Stimulated activated CD4-positive, alpha-beta T cell treated with anti-CD3 and anti-CD28 coated beads, Interleukin-1b, Interleukin-23, amount 100 ng/mL, for 1 hour (primary cell): ENCODE results near the gene TMEM52.

Experiments
- DNase-seq, 2 donors: peaks; one replicate each; pipeline ENCODE4 v3.0.0-alpha.2; 2020; ENCODE audit warnings: low read depth in 2 of 2

The TMEM52 gene

DNA sequence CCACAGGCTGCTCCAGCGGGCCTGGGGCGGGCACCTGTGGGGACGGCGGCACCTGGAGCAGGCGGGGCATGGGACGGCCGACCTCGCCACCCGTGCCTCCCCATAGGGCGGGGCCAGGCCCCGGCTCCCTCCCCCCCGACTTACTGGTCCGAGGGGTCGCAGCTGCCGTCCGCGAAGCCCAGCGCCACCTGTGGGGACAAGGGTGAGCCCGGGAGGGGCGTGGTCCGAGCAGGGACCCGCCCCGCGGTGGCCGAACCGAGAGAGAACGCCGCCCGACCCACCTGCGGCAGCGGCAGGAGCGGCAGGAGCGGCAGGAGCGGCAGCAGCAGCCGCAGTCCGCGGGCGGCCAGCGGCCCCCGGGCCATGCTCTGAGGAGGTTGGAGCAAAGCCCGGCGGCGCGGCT is at the start of gene TMEM52:
TMEM52 (minus strand) TSS at position 379 of the 403 bp plus-strand sequence; CDS start at position 365, 14 bp downstream.
- DNase-seq, result peak in 1 of 2 donors; percentile 17

DNA sequence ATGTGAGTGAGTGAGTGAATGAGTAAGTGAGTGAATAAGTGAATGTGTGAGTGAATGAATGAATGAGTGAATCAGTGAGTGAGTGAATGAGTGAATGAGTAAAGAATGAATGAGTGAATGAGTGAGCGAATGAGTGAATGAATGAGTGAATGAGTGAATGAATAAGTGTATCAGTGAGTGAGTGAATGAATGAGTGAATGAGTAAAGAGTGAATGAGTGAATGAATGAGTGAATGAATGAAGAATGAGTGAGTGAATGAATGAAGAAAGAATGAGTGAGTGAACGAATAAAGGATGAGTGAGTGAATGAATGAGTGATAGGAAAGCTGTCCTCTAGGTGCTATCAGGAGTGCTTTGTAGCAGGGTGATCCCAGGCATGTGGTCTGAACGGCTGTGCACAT is 48.8 kb upstream of the TMEM52 start:
- no peak for DNase-seq

DNA sequence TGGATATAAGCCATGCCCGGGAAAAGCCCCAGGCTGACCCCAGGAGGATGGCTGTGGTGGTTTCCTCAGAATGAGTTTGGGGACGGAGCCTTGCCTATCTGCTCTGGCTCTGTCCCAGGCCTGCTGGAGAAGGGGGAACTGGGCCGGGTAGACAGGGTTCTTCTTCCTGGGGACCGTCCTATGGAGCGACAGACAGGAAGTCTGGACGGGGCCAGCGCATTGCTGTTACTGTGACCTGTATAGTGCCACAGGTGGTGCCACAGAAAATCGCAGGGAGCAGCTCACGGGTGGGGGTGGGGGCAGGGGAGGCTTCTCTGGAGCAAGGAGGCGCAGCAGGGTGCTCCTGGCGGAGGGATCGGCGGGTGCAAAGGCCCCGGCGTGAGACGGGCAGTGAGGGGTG is 48.1 kb upstream of the TMEM52 start:
- DNase-seq, result no peak

DNA sequence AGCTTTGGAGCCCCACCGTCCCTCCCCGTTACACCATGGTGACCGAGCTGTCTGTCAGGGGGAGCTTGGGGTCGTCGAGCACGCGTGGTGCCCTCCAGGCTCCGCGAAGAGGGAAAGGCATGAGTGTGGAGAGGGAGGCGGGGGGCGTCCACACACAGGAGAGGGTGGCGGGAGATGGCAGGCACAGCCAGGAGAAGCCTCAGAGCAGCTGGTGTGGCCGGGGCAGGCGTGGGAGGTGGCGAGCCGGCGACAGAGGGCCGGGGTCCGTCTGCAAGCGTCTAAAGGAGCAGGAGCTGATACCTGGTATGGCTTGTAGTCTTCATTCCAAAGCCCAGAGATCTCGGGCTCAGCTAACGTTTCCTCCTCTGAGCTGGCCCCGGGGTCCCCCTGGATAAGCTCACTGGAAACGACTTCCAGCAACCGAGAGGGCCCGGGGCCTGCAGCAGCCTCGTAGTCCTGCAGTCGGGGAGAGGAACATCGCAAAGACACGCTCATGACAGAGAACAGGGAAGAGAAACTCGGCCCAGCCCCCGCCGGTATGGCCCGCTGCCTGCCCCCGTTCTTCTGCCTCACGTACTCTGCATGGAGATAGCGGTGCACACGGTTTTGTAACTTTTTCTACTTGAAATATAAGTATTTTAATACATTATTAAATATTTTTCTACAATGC is 47.1 kb upstream of the TMEM52 start:
- no peak for DNase-seq

DNA sequence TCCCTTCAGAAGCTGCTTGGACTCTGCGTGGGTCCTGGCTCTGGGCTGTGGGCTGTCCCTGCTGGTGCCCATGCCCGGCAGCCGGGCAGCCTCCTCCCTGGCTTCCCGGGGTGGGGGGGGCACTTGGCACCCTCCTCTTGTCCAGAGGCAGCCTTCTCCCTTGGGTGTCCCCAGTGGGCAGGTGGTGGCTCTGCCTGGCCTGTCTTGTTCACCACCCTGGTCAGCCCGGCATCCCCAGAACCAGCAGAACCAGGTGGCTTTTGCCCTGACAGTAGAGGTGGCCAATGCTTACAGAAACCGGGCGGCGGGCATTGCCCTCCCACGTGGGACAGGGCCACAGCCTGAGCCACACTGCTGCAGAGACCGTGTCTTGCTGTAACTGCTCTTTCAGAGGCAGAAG is 46.5 kb upstream of the TMEM52 start:
- no peak for DNase-seq

DNA sequence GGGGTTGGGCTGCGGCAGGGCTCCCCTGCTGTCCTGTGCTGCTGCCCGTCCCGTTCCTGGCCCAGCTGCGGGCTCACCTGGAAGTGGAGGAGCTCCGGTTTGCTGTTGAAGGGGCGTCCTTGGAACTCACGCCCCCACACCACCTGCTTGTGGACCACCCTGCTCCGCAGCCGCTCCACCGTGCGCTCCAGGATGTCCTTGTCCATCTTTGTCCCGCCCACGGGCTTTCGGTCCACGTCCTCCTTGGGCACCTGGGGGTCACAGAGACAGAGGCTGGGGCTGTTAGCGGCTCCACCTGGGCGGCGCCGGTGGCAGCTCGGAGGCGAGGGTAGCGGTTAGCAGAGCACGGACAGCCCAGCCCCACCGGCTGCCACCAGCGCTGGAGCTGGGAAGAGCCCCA is 45.7 kb upstream of the TMEM52 start:
- DNase-seq, result no peak

DNA sequence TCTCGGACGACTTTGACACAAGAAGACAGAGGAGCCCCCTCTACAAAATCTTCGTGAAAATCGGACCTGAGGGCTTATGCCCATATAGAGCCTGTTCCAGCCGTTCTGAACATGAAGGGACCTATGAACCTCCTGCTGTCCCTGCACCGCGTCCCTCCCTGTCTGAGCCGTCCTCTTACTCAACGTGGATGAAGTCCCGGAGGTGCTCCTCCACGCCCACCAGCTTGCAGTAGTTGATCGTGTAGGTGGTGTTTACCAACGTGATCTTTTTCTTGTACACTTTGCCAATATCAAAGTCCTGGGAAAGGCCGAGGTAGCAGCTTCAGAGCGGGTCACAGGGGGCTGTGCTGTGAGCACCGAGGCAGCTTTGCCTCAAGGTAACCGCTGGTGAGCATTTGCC is 44.5 kb upstream of the TMEM52 start:
- no peak for DNase-seq

DNA sequence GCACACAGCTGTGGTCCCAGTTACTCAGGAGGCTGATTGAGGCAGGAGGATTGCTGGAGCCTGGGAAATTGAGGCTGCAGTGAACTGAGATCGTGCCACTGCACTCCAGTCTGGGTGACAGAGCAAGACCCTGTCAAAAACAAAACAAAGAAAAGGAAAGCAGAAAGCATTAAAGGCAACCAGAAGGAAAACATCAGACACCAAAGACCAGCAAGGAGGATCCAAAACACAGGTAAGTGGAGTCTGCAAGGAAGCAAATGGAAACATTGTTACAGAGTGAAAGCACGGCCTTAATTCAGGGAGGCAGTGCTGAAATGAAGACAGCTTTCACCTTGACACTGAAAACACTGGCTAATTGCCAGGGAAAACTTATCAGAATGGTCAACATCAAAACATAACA is 43.7 kb upstream of the TMEM52 start:
- DNase-seq, result no peak

DNA sequence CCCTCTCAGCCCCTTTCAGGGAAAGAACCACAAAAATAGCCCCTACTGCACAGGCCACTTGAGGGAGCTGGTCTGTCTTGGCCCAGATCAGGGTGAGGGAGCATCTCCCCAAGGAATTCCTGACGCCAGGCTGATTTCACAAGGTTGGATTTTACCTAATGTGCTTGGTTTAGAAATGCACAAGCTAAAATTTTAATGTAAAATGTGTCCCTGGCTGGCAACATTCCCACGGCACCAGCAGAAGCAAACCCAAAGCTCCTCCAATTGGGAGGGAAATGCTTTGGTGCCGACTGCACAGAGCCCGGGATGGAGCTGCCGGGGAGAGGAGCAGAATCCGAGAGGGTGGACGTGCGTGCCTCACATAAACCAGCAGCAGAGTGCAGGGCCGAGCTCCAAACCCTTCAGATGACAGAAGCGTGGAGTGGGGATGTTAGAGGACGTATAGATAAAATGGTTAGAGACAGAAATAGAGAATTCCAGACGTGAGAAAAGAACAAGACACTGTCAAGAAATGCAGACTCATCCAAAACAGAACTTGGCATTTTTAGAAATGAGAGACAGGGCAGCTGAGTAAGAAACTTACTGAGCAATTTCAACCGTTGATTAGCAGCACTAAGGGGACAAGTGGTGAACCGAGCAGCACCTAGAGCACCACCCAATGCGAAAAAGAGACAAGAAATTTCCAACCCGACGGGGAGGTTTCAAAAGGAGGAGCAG is 41.6 kb upstream of the TMEM52 start:
- no peak for DNase-seq

DNA sequence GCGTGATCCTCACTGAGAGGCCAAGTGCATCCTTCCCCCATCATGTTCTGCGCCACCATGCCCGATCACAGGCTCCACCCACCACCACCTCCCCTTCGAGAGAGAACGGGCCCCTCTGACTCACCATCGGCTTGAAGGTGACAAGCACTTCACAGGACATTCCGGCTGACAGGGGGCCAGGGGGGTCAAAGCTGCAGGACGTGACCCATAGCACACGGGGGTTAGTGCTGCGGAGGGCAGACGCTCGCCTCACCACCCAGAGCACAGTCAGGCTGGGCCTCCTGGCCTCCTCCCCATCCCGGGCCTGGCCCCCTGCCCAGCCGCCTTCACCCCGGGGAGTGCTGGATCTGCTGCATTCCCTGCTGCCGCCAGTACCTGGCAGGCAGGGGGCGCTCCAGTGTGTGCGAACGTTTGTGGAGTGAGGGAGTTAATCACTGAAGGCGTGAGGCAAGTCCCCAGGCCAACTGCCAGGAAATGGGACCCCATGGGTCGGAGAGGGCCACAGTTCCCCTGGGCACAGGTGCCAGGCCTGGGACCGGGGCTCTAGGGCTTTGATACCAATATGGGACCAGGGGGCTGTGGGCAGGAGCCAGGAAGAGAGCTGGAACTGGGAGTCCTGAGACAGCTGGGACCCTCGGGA is 40.9 kb upstream of the TMEM52 start:
- peak; percentile 27 to 59 for DNase-seq

DNA sequence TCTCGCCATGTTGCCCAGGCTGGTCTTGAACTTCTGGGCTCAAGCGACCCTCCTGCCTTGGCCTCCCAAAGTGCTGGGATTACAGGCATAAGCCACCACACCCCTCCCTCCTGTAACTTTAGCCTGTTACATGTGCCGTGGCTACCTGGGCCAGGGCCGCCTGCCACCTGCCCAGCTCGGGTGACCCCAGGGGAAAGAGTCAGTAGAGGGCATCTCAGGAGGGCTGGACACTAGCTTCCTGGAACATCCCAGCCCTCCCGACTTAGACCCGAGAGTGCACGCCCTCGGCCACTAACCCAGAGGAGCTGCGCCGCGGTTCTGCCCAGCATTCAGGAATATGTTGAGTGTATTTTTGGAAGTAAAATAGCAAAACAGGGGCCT is 40.4 kb upstream of the TMEM52 start:
- no peak for DNase-seq

DNA sequence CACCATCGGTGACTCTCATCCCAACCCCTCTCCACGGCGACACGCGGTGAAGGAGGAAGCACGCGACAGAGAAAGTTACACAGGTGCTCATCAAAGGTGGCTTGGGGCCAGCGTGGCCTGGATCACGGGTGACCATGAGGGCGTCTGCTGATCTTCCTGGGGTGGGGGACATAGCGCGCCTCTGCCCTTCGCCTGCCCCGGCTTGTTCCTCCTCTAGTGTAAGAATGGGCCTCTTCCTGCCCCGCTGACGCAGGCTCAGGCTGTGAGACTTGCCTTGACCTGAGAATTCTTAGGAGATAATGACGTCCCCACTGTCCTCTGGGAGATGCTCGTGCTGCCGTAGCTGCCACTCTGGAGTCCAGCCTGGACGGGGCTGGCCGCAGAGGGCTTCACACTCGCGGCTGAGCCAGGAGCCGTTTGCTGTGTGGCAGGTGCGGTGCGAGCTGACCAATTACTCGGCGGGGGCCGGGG is 39.0 kb upstream of the TMEM52 start:
- no peak for DNase-seq

DNA sequence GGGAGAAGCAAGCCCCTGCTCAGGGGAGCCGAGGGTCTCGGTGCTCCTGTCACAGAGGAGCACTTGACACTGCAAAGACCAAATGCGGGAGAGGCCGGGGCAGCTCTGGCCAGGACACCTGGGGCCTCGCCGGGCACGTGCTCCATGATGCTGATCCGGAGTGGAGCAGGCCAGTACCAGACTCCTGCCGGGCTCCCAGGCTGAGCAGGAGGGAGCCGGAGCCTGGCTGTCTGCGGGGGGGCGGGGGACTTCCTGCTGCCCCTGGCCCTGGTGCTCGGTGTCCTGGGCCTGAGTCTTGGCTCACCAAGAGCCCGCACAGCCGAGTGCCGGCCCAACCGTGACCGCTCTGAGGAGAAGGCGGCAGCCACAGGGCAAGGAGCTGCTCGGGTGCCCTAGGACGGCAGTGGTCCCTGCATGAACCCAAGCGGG is 38.5 kb upstream of the TMEM52 start:
- no peak for DNase-seq

DNA sequence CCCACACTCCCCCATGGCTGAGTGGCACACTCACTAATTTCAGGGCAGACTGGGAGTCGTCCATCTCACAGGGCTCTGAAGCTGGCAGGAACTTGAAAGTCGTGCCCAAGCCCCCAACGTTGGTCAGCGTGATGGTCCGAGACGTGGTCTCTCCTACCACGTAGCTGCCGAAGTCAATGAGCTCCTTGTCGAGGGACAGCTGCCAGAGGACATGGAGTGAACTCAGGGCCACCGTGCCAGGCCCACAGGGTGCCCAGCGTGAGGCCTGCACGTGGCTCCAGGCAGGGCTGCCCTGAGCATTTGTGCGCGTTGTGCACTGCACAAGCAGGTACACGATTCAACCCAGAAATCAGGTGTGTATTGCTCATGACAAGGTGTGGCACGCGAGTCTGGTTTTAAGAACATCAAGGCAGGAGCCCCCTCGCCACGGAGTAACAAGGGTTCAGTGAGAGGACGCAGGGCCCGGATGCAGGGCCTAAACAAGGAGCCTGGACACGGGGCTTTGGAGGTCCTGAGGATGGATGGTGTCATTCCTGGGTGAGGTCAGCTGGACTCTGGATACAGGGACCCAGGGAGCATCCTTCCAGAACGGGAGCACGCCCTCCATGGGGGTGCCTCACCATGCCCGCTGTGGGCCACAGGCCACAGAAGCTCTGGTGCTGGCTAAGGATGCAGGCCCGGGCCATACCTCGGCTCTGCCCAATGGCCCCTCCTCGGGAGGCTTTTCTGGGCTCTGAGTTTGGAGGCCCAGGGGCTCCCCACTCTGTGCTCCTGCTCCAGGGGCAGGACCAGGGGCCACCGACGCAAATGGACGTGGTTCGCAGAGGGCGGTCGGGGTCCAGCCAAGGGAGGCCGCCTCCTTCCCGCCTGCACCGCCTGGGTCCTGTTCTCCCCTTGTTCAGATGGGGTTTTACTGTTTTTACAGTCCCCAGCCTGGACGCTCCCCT is 37.8 kb upstream of the TMEM52 start:
- no peak for DNase-seq

DNA sequence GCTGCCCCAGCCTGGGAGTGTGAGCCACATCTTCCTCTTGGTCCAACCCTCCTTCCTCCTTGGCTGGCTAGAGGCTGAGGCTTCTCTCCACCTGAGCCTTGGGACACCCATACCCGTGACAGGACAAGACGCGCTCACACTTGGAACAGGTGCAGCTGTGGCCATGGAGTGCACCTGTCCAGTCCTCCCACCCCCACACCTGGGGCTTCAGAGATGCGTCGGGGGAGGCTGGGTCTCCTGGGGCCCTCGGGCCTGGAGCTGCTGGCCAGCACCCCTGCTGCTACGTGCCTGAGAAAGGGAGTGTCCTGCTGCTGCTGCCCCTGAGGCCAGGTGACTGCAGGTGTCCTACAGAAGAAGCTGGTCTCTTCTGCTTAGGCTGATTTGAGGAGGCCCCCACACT is 37.0 kb upstream of the TMEM52 start:
- no peak for DNase-seq

DNA sequence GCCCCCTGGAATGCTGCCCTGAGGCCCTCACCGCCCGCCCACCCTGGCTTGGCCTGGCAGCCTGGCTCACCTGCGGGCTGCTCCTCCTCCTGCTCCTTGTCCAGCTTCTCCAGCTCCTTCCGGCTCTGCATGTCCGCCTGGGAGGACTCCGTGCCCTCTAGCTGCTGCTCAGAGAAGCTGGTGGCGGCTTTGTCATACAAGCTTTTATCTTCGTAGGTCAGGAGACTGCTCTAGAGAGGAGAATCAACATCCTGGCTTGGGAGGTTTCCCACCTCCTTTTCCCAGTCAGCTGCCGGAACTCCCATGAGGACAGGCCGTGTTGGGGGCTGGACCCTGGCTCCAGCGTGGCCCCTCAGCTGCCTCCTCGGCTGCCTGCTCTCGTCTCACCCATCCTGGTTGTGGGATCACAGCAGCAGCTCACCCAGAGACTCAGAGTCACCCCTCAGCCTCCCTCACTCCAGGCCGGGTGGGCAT is 36.6 kb upstream of the TMEM52 start:
- no peak for DNase-seq

DNA sequence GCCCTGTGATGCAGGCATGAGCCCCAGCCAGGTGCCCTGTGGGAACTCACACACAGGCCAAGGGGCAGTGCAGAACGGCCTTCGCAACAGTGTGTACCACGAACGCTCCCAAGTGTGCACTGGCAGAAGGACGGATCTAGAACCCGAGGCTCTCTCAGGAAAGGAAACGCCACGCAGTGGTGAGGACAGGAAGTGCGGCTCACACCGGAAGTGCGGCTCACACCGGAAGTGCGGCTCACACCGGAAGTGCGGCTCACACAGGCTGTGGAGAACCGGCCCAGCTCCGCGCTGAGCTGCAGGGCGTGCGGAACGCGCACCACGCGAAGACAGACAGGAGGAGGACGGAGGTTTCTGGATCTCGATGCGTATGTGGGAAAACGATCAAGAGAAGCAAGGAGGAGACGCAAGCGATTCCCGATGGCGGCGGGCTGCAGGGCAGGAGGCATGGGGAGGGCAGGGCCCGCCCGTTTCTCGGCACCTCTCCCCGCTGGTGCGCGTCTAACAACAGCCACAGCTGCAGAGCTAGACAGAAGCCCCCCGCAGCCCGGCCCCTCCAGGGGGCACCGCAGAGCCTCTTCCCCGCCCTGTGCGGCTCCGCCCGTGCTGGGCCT is 35.9 kb upstream of the TMEM52 start:
- no peak for DNase-seq

DNA sequence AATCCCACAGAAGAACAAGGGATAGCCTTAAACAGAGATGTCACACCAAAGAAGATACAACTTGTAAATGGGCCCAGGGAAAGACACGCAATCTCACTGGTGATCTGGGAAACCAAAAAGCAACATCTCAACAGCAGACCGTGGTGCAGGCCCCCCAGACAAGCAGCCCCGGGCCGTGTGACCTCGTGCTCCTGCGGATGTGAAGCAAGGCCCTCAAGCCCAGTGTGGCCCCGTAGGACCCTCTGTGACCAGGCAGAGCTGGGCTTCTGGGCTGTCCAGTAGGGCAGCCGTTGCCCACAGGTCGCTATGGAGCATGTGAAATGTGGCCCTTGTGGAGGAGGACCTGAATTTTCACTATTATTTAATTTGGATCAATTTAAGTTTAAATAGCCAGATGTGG is 34.9 kb upstream of the TMEM52 start:
- no peak for DNase-seq

DNA sequence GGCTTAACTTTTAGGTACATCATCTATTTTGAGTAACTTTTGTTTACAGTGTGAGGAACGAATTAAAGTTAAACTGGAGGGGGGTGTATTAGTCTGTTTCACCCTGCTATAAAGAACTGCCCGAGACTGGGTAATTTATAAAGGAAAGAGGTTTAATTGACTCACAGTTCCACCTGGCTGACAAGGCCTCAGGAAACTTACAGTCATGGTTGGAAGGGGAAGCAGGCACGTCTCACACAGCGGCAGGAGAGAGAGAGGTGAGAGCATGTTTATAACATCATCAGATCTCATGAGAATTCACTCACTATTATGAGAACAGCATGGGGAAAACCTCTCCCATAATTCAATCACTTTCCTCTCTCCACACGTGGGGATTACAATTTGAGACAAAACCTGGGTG is 31.9 kb upstream of the TMEM52 start:
- DNase-seq, result no peak

DNA sequence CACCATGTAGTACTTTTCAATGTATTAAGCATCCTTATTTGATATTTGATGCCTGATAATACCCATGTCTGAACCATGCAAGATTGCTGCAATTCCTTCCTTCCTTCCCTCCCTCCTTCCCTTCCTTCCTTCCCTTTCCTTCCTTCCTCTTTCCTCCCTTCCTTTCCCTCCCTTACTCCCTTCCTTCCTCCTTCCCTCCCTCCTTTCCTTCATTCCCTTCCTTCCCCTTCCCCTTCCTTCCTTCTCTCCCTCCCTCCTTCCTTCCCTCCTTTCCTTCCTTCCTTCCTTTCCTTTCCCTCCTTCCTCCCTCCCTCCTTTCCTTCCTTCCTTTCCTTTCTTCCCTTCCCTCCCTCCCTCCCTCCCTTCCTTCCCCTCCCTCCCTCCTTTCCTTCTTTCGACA is 29.7 kb upstream of the TMEM52 start:
- no peak for DNase-seq

DNA sequence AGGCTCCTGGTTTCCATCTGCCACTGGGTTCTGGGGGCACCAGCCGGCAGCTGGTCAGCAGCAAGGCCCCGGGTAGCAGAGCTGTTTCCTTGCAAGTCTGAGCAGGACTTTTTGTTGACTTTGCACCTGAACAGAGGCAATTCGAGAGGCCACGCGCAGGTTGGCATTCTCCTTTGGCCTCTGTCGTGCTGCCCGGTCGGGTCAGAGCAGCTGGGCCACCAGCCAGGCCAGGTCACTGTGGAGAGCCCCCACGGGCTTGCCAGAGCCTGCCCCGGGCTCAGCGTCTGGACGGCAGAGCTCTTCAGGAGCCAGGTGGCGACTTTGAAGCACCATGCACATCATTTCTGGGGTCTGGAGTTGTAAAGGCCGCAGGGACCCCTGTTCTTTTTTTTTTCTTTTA is 28.4 kb upstream of the TMEM52 start:
- no peak for DNase-seq
